ENCODE measurements around the gene HSD17B11.

DNA sequence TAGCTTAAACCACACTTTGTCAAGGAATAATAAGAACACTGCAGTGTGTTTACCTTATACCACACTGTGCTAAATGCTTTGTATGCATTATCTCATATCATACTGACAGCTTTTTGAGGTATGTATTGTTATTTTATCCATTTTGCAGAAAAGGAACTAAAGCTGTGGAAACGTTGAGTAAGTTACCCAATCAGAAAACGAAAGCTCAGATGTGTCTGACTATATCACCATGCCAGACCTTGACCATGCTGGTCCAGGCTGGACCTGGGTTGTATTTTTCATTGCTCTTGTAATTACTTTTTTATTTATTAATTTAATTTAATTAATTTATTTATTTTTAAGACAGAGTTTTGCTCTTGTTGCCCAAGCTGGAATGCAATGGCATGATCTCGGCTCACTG is 2.1 kb downstream of the HSD17B11 start:
- no peak for TF ChIP-seq CREB1 (CRISPR knock-in tag; IDR thresholded peaks at IDR 0.05)
- no peak for TF ChIP-seq NFYB (CRISPR knock-in tag; conservative IDR thresholded peaks at IDR 0.05; ENCODE audit: low read depth)
- TF ChIP-seq, protein P1, sequence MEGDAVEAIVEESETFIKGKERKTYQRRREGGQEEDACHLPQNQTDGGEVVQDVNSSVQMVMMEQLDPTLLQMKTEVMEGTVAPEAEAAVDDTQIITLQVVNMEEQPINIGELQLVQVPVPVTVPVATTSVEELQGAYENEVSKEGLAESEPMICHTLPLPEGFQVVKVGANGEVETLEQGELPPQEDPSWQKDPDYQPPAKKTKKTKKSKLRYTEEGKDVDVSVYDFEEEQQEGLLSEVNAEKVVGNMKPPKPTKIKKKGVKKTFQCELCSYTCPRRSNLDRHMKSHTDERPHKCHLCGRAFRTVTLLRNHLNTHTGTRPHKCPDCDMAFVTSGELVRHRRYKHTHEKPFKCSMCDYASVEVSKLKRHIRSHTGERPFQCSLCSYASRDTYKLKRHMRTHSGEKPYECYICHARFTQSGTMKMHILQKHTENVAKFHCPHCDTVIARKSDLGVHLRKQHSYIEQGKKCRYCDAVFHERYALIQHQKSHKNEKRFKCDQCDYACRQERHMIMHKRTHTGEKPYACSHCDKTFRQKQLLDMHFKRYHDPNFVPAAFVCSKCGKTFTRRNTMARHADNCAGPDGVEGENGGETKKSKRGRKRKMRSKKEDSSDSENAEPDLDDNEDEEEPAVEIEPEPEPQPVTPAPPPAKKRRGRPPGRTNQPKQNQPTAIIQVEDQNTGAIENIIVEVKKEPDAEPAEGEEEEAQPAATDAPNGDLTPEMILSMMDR (IDR thresholded peaks at IDR 0.05): no peak
- TF ChIP-seq, protein P2, sequence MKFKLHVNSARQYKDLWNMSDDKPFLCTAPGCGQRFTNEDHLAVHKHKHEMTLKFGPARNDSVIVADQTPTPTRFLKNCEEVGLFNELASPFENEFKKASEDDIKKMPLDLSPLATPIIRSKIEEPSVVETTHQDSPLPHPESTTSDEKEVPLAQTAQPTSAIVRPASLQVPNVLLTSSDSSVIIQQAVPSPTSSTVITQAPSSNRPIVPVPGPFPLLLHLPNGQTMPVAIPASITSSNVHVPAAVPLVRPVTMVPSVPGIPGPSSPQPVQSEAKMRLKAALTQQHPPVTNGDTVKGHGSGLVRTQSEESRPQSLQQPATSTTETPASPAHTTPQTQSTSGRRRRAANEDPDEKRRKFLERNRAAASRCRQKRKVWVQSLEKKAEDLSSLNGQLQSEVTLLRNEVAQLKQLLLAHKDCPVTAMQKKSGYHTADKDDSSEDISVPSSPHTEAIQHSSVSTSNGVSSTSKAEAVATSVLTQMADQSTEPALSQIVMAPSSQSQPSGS (CRISPR knock-in tag; IDR thresholded peaks at IDR 0.05; ENCODE audit: borderline replicate concordance, low read depth): no peak
- TF ChIP-seq, protein P3, sequence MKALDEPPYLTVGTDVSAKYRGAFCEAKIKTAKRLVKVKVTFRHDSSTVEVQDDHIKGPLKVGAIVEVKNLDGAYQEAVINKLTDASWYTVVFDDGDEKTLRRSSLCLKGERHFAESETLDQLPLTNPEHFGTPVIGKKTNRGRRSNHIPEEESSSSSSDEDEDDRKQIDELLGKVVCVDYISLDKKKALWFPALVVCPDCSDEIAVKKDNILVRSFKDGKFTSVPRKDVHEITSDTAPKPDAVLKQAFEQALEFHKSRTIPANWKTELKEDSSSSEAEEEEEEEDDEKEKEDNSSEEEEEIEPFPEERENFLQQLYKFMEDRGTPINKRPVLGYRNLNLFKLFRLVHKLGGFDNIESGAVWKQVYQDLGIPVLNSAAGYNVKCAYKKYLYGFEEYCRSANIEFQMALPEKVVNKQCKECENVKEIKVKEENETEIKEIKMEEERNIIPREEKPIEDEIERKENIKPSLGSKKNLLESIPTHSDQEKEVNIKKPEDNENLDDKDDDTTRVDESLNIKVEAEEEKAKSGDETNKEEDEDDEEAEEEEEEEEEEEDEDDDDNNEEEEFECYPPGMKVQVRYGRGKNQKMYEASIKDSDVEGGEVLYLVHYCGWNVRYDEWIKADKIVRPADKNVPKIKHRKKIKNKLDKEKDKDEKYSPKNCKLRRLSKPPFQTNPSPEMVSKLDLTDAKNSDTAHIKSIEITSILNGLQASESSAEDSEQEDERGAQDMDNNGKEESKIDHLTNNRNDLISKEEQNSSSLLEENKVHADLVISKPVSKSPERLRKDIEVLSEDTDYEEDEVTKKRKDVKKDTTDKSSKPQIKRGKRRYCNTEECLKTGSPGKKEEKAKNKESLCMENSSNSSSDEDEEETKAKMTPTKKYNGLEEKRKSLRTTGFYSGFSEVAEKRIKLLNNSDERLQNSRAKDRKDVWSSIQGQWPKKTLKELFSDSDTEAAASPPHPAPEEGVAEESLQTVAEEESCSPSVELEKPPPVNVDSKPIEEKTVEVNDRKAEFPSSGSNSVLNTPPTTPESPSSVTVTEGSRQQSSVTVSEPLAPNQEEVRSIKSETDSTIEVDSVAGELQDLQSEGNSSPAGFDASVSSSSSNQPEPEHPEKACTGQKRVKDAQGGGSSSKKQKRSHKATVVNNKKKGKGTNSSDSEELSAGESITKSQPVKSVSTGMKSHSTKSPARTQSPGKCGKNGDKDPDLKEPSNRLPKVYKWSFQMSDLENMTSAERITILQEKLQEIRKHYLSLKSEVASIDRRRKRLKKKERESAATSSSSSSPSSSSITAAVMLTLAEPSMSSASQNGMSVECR (CRISPR knock-in tag; IDR thresholded peaks at IDR 0.05; ENCODE audit: borderline replicate concordance): no peak
- no peak for TF ChIP-seq FOXP1 (CRISPR knock-in tag; IDR thresholded peaks at IDR 0.05; ENCODE audit: borderline replicate concordance)
- TF ChIP-seq MAX (CRISPR knock-in tag; IDR thresholded peaks at IDR 0.05): no peak
- no peak for TF ChIP-seq ETV6 (CRISPR knock-in tag; IDR thresholded peaks at IDR 0.05)
- TF ChIP-seq USF1 (CRISPR knock-in tag; IDR thresholded peaks at IDR 0.05): no peak
- TF ChIP-seq, protein P4, sequence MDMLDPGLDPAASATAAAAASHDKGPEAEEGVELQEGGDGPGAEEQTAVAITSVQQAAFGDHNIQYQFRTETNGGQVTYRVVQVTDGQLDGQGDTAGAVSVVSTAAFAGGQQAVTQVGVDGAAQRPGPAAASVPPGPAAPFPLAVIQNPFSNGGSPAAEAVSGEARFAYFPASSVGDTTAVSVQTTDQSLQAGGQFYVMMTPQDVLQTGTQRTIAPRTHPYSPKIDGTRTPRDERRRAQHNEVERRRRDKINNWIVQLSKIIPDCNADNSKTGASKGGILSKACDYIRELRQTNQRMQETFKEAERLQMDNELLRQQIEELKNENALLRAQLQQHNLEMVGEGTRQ (CRISPR knock-in tag; IDR thresholded peaks at IDR 0.05): no peak
- no peak for TF ChIP-seq IRF2 (CRISPR knock-in tag; IDR thresholded peaks at IDR 0.05; ENCODE audit: borderline replicate concordance, low read depth)
